Naive thymus-derived CD4-positive, alpha-beta T cell (primary cell): ENCODE results near the gene RAB28. TPM values are rescaled to one million over a fixed set of nuclear protein-coding genes. Genes with fewer than 3 reads are reported as not detected.

ENCODE experiments used
- ATAC-seq: fragments of 150-1000 bp; cut with Tn5 transposase; 2 replicates; pipeline ENCODE4 v1.10.0; 2021; ENCODE audit warnings: mild to moderate bottlenecking, moderate library complexity
- CTCF ChIA-PET: fragments of 350-600 bp; sonication (Branson Sonifier 250); formaldehyde crosslinking; loops from one replicate; lab custom pipeline; 2021; ENCODE audit warnings: antibody characterized with exemption; lab: Charles Lee
- POLR2A ChIA-PET: fragments of 350-600 bp; sonication (Branson Sonifier 250); formaldehyde crosslinking; loops from one replicate; lab custom pipeline; 2021; ENCODE audit warnings: antibody characterized with exemption, inconsistent platforms; lab: Charles Lee
- DNase-seq, 9 donors: peaks; one replicate each; pipeline versions ENCODE4 v3.0.0 to v3.0.0-alpha.2; 2020 to 2022; ENCODE audit warnings: mixed read lengths in 1 of 9
- H3K27ac ChIP-seq: one replicate; pipeline ENCODE4 v1.7.0; 2013; ENCODE audit warnings: mild to moderate bottlenecking, low read depth, low read length, moderate library complexity
- H3K27me3 ChIP-seq, 2 donors: one replicate each; pipeline ENCODE4 v1.7.0; 2013; ENCODE audit warnings: low read length in 2 of 2, mild to moderate bottlenecking in 2 of 2, moderate library complexity in 2 of 2; ENCODE audit not compliant: control insufficient read depth in 2 of 2, insufficient read depth in 2 of 2
- H3K36me3 ChIP-seq, 3 experiments: 1 replicate in 2 of 3; 2 replicates in 1 of 3; pipeline ENCODE4 v1.7.0; 2013; ENCODE audit warnings: low read length in 3 of 3, mild to moderate bottlenecking in 3 of 3, moderate library complexity in 1 of 3; ENCODE audit not compliant: insufficient read depth in 3 of 3, control insufficient read depth in 2 of 3
- H3K4me1 ChIP-seq, 2 donors: one replicate each; pipeline ENCODE4 v1.7.0; 2013; ENCODE audit warnings: low read length in 2 of 2, mild to moderate bottlenecking in 2 of 2, moderate library complexity in 1 of 2; ENCODE audit not compliant: control insufficient read depth in 2 of 2, insufficient read depth in 2 of 2
- H3K4me3 ChIP-seq: 2 replicates; pipeline ENCODE4 v1.7.0; 2013; ENCODE audit warnings: mild to moderate bottlenecking, low read length
- H3K9me3 ChIP-seq, 3 experiments: 1 replicate in 2 of 3; 2 replicates in 1 of 3; pipeline ENCODE4 v1.7.0; 2013; ENCODE audit warnings: low read length in 3 of 3; ENCODE audit not compliant: control insufficient read depth in 2 of 3
- H3K27ac Mint-ChIP-seq, 9 donors: one replicate each; pipeline ENCODE4 v1.8.0; 2020 to 2022; ENCODE audit warnings: mixed read lengths in 9 of 9, mild to moderate bottlenecking in 8 of 9, moderate library complexity in 5 of 9, inconsistent platforms in 2 of 9
- H3K27me3 Mint-ChIP-seq, 5 donors: one replicate each; pipeline ENCODE4 v1.8.0; 2021 to 2022; ENCODE audit warnings: mixed read lengths in 5 of 5, mild to moderate bottlenecking in 1 of 5
- H3K36me3 Mint-ChIP-seq, 5 donors: one replicate each; pipeline ENCODE4 v1.8.0; 2020 to 2022; ENCODE audit warnings: mixed read lengths in 5 of 5, mild to moderate bottlenecking in 3 of 5, inconsistent platforms in 1 of 5
- H3K4me1 Mint-ChIP-seq, 7 donors: one replicate each; pipeline ENCODE4 v1.8.0; 2020 to 2022; ENCODE audit warnings: mixed read lengths in 7 of 7, mild to moderate bottlenecking in 3 of 7, inconsistent platforms in 1 of 7
- H3K4me3 Mint-ChIP-seq, 10 donors: one replicate each; pipeline ENCODE4 v1.8.0; 2020 to 2022; ENCODE audit warnings: mild to moderate bottlenecking in 10 of 10, mixed read lengths in 10 of 10, moderate library complexity in 6 of 10, inconsistent platforms in 2 of 10
- H3K9me3 Mint-ChIP-seq, 11 donors: one replicate each; pipeline ENCODE4 v1.8.0; 2020 to 2022; ENCODE audit warnings: mixed read lengths in 11 of 11, mild to moderate bottlenecking in 4 of 11, inconsistent platforms in 1 of 11, moderate library complexity in 1 of 11
- intact Hi-C, 2 donors: fragments of 100-400 bp; cut with micrococcal nuclease; formaldehyde crosslinking; loops; one replicate each; pipeline ENCODE4 v1.15.1; 2023
- polyA plus RNA-seq, 2 donors: library from polyadenylated mRNA; unstranded; fragments of 300-500 nt; fragmentation: Illumina TruSeq; gene quantifications; one replicate each; pipeline ENCODE4 v1.2.3, GENCODE V29; 2021
- total RNA-seq, 6 experiments: library from RNA in 5 of 6; stranded (reverse) in 5 of 6; gene quantifications; 1 replicate in 5 of 6; 2 replicates in 1 of 6; pipeline ENCODE4 v1.2.3 and lab custom pipeline; 2021 to 2026

The RAB28 gene
- total and polyA plus RNA-seq, 7 experiments from 2014 or later: 8.0 to 16.1 (median 14.0) TPM

- H3K36me3 Mint-ChIP-seq: peaks cover 0 to 45% (median 29%) of the 10 kb centered on the region in 5 donors
- H3K9me3 Mint-ChIP-seq: peaks cover 0 to 10% (median 1%) of the 10 kb centered on the region in 11 donors
- CTCF ChIA-PET: no interaction called here
- Histone ChIP-seq H3K4me3 (no peak overlapping the region), H3K36me3 (no peaks in the 10 kb centered on the region), H3K27ac (no peak overlapping the region), H3K27me3 (no peaks in the 10 kb centered on the region), H3K4me1 (no peaks in the 10 kb centered on the region), H3K9me3 (peaks cover 0 to 5% (median 0%) of the 10 kb centered on the region in 3 experiments)
- H3K4me1 Mint-ChIP-seq: no peaks in the 10 kb centered on the region
- H3K27me3 Mint-ChIP-seq: no peaks in the 10 kb centered on the region
- POLR2A ChIA-PET: no interaction called here
- DNase-seq (no peak), ATAC-seq (no peak)
- no peak overlapping the region for H3K4me3 Mint-ChIP-seq
- intact Hi-C loops: loop anchor here in 1 of 2 donors (2.0 kb wide), 1 partner anchor 41 kb away; no protein-coding TSS in a partner anchor
- no peak overlapping the region for H3K27ac Mint-ChIP-seq
Observed at GRCh38 chr4:13347517-13348125, 136.5 kb downstream of the RAB28 start.

GRCh38 chr4:13344216-13344615, 139.9 kb downstream of the RAB28 start:
- Mint-ChIP-seq H3K9me3 (peaks cover 0 to 5% (median 0%) of the 10 kb centered on the region in 11 donors), H3K4me3 (no peak overlapping the region), H3K27ac (no peak overlapping the region), H3K4me1 (no peaks in the 10 kb centered on the region), H3K27me3 (no peaks in the 10 kb centered on the region), H3K36me3 (peaks cover 0 to 49% (median 29%) of the 10 kb centered on the region in 5 donors)
- Histone ChIP-seq H3K27me3 (no peaks in the 10 kb centered on the region), H3K36me3 (no peaks in the 10 kb centered on the region), H3K27ac (no peak overlapping the region), H3K4me3 (no peak overlapping the region), H3K4me1 (no peaks in the 10 kb centered on the region), H3K9me3 (no peaks in the 10 kb centered on the region)
- ATAC-seq: no peak
- no peak for DNase-seq
- intact Hi-C loops: no loop called here
- POLR2A ChIA-PET: no interaction called here
- CTCF ChIA-PET: no interaction called here

- intact Hi-C loops: no loop called here
- H3K27me3 Mint-ChIP-seq: no peaks in the 10 kb centered on the region
- no peak overlapping the region for H3K27ac ChIP-seq
Observed at GRCh38 chr4:13340672-13341071, 143.5 kb downstream of the RAB28 start.

GRCh38 chr4:13331827-13332226, 152.3 kb downstream of the RAB28 start:
- CTCF ChIA-PET: no interaction called here
- H3K27ac ChIP-seq: no peak overlapping the region
- ATAC-seq (no peak), DNase-seq (no peak)
- Mint-ChIP-seq H3K27ac (no peak overlapping the region), H3K4me3 (no peak overlapping the region), H3K27me3 (no peaks in the 10 kb centered on the region), H3K9me3 (peaks cover 0 to 4% (median under 1%) of the 10 kb centered on the region in 11 donors), H3K4me1 (peaks cover 0 to 2% (median 0%) of the 10 kb centered on the region in 7 donors), H3K36me3 (peaks cover under 1 to 31% (median 23%) of the 10 kb centered on the region in 5 donors)
- intact Hi-C loops: no loop called here
- POLR2A ChIA-PET: no interaction called here
- no peak overlapping the region for H3K4me3 ChIP-seq
- H3K4me1 ChIP-seq: no peaks in the 10 kb centered on the region
- H3K27me3 ChIP-seq: no peaks in the 10 kb centered on the region
- H3K36me3 ChIP-seq: no peaks in the 10 kb centered on the region
- no peaks in the 10 kb centered on the region for H3K9me3 ChIP-seq

More at GRCh38 chr4:13340672-13341071, 143.5 kb downstream of the RAB28 start:
- Histone ChIP-seq H3K4me3 (no peak overlapping the region), H3K36me3 (peaks cover 0 to 3% (median 0%) of the 10 kb centered on the region in 3 experiments), H3K27me3 (no peaks in the 10 kb centered on the region), H3K4me1 (no peaks in the 10 kb centered on the region), H3K9me3 (no peaks in the 10 kb centered on the region)
- ChIA-PET CTCF (no interaction called here), POLR2A (no interaction called here)
- no peak overlapping the region for H3K4me3 Mint-ChIP-seq
- ATAC-seq (no peak), DNase-seq (no peak)
- H3K36me3 Mint-ChIP-seq: peaks cover 4 to 58% (median 32%) of the 10 kb centered on the region in 5 donors
- no peak overlapping the region for H3K27ac Mint-ChIP-seq
- peaks cover 0 to 8% (median 4%) of the 10 kb centered on the region in 11 donors for H3K9me3 Mint-ChIP-seq
- H3K4me1 Mint-ChIP-seq: no peaks in the 10 kb centered on the region

- ChIA-PET CTCF (no interaction called here), POLR2A (no interaction called here)
- no peak for ATAC-seq
- H3K27me3 Mint-ChIP-seq: no peaks in the 10 kb centered on the region
- intact Hi-C loops: no loop called here
- Histone ChIP-seq H3K27ac (no peak overlapping the region), H3K36me3 (no peaks in the 10 kb centered on the region), H3K9me3 (no peaks in the 10 kb centered on the region), H3K27me3 (no peaks in the 10 kb centered on the region), H3K4me3 (no peak overlapping the region), H3K4me1 (no peaks in the 10 kb centered on the region)
- no peak overlapping the region for H3K4me3 Mint-ChIP-seq
- peaks cover 0 to 43% (median 31%) of the 10 kb centered on the region in 5 donors for H3K36me3 Mint-ChIP-seq
- peaks cover 0 to 2% (median 0%) of the 10 kb centered on the region in 7 donors for H3K4me1 Mint-ChIP-seq
- DNase-seq: no peak
- H3K27ac Mint-ChIP-seq: no peak overlapping the region
- H3K9me3 Mint-ChIP-seq: peaks cover 0 to 4% (median 0%) of the 10 kb centered on the region in 11 donors
Observed at GRCh38 chr4:13329963-13330362, 154.2 kb downstream of the RAB28 start.

- POLR2A ChIA-PET: no interaction called here
- Mint-ChIP-seq H3K4me3 (no peak overlapping the region), H3K4me1 (peaks cover 0 to 4% (median 4%) of the 10 kb centered on the region in 7 donors), H3K27ac (no peak overlapping the region), H3K9me3 (peaks cover 0 to 5% (median 0%) of the 10 kb centered on the region in 11 donors), H3K36me3 (peaks cover 0 to 48% (median 36%) of the 10 kb centered on the region in 5 donors), H3K27me3 (no peaks in the 10 kb centered on the region)
- Histone ChIP-seq H3K4me1 (no peaks in the 10 kb centered on the region), H3K27me3 (no peaks in the 10 kb centered on the region), H3K27ac (no peak overlapping the region), H3K9me3 (no peaks in the 10 kb centered on the region), H3K4me3 (no peak overlapping the region), H3K36me3 (no peaks in the 10 kb centered on the region)
- no peak for DNase-seq
- CTCF ChIA-PET: no interaction called here
- intact Hi-C loops: no loop called here
- no peak for ATAC-seq
Observed at GRCh38 chr4:13329340-13329850, 154.7 kb downstream of the RAB28 start.

- intact Hi-C loops: no loop called here
- peaks cover 0 to 53% (median 41%) of the 10 kb centered on the region in 5 donors for H3K36me3 Mint-ChIP-seq
- ATAC-seq: no peak
- ChIA-PET POLR2A (no interaction called here), CTCF (no interaction called here)
- no peak for DNase-seq
- Histone ChIP-seq H3K27ac (no peak overlapping the region), H3K9me3 (no peaks in the 10 kb centered on the region), H3K4me1 (no peaks in the 10 kb centered on the region), H3K27me3 (no peaks in the 10 kb centered on the region), H3K4me3 (no peak overlapping the region), H3K36me3 (no peaks in the 10 kb centered on the region)
- no peaks in the 10 kb centered on the region for H3K27me3 Mint-ChIP-seq
- no peak overlapping the region for H3K27ac Mint-ChIP-seq
- peaks cover 0 to 11% (median 4%) of the 10 kb centered on the region in 11 donors for H3K9me3 Mint-ChIP-seq
- no peak overlapping the region for H3K4me3 Mint-ChIP-seq
- H3K4me1 Mint-ChIP-seq: peaks cover 0 to 11% (median 4%) of the 10 kb centered on the region in 7 donors
Observed at GRCh38 chr4:13328591-13328990, 155.5 kb downstream of the RAB28 start.
